NT2/D1 (cell line): ENCODE results near the gene ROBO1.

Experiments used
- DNase-seq: peaks from one replicate; pipeline ENCODE4 v3.0.0-alpha.2; 2011; ENCODE audit warnings: low read depth, low spot score
- H3K27me3 ChIP-seq: 2 replicates; pipeline ENCODE4 v1.6.0; 2011; ENCODE audit warnings: mild to moderate bottlenecking; ENCODE audit not compliant: insufficient read length, insufficient read depth
- H3K36me3 ChIP-seq: 2 replicates; pipeline ENCODE4 v1.6.1; 2011; ENCODE audit warnings: mild to moderate bottlenecking, low read length, mixed read lengths; ENCODE audit not compliant: insufficient read depth, insufficient read length
- H3K4me1 ChIP-seq: 2 replicates; pipeline ENCODE4 v1.5.1; 2011; ENCODE audit not compliant: insufficient read depth, insufficient read length
- H3K4me3 ChIP-seq: 2 replicates; pipeline ENCODE4 v1.5.1; 2011; ENCODE audit warnings: low read depth; ENCODE audit not compliant: insufficient read length
- H3K9ac ChIP-seq: 2 replicates; pipeline ENCODE4 v1.6.0; 2011; ENCODE audit warnings: low read depth; ENCODE audit not compliant: insufficient read length
- H3K9me3 ChIP-seq: 2 replicates; pipeline ENCODE4 v1.5.1; 2011; ENCODE audit warnings: mild to moderate bottlenecking, low read length; ENCODE audit not compliant: insufficient read depth
- SUZ12 ChIP-seq: IDR thresholded peaks from 2 replicates; pipeline ENCODE4 v1.6.1; 2011; ENCODE audit not compliant: insufficient read length, insufficient read depth; ENCODE audit errors: extremely low read depth
- YY1 ChIP-seq: IDR thresholded peaks from 2 replicates; pipeline ENCODE4 v1.6.1; 2011; ENCODE audit not compliant: insufficient read length, insufficient read depth
- ZNF274 ChIP-seq: IDR thresholded peaks from 2 replicates; pipeline ENCODE4 v1.6.1; 2011; ENCODE audit warnings: mild to moderate bottlenecking, low read depth, low read length

ROBO1 gene

DNA sequence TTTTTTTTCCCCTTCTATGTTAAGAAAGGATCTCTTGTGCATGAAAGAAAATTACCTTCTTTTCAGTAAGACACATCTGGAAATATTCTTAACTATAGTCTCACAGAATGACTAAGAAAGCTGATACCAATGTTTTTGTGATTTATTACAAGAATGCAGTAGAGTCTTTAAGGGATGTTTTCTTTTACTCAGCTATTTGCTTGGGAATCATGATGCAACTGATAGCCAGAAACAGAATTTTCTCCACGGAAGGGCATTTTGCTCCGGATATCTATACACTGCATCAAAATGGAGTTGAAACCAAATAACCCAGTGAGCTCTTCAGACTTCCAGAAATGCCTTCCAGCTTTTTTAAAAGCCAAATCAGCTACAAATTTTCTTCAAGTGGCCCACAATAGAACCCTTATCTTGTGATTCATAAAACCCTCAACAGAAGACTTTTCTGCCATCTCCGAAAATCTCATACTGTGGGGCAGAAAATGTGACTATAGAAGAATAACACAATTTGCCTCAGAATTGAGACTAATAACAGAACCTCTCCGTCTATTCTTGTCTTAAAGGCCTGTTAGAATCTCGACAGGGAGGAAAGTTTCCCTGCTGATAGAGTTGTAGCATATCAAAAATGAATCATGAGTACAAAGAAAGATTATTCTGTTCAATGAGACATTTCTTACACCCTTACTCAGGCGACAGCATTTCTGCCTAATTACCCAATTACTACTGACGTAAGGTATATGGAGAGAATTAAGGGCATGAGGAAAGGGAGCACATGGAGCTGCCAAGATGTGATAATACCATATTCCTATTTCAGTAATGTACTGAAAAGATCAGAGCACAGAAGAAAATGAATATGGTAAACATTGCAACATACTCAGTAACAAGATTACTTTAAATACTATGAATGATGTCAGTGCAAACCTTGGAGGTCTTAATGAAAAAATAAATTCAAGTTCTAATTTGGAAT, 900.1 kb downstream of the ROBO1 start:
- Histone ChIP-seq H3K27me3 (no peaks in the 10 kb centered on the region), H3K9ac (no peak overlapping the region), H3K4me1 (no peaks in the 10 kb centered on the region), H3K4me3 (no peak overlapping the region), H3K36me3 (no peaks in the 10 kb centered on the region), H3K9me3 (no peaks in the 10 kb centered on the region)
- DNase-seq, result no peak
- TF ChIP-seq SUZ12, result no peak
- TF ChIP-seq ZNF274, result no peak
- TF ChIP-seq YY1, result no peak

- TF ChIP-seq SUZ12, result no peak
- TF ChIP-seq ZNF274, result no peak
- Histone ChIP-seq H3K36me3 (no peaks in the 10 kb centered on the region), H3K9ac (no peak overlapping the region), H3K9me3 (no peaks in the 10 kb centered on the region), H3K4me3 (no peak overlapping the region), H3K27me3 (no peaks in the 10 kb centered on the region), H3K4me1 (no peaks in the 10 kb centered on the region)
- no peak for DNase-seq
These were observed 904.2 kb downstream of the ROBO1 start for GRCh38 chr3:78863306-78864203.

DNA sequence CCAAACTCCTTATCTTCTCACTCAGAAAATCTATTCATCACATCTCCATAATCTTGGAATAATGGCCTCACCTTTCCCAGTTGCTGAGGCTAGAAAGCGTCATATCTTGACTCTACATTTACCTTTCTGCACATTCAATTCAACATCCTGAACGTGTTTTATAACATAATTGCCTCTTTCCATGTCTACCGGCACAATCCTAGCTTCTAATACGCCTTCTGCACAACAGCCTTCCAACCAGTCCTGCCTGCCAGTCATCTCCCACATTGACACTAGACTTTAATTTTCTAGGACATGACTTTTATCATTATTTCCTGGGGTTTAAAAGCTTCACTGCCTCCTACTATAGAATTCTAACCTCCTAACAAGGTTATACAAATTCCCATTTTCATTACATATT, 906.6 kb downstream of the ROBO1 start:
- H3K27me3 ChIP-seq, result no peaks in the 10 kb centered on the region
- DNase-seq, result no peak
- TF ChIP-seq SUZ12 (no peak), ZNF274 (no peak)
- H3K36me3 ChIP-seq, result no peaks in the 10 kb centered on the region
- H3K9ac ChIP-seq, result no peak overlapping the region
- H3K9me3 ChIP-seq, result no peaks in the 10 kb centered on the region
- H3K4me1 ChIP-seq, result no peaks in the 10 kb centered on the region
- no peak overlapping the region for H3K4me3 ChIP-seq

GRCh38 chr3:78860567-78860966, 907.2 kb downstream of the ROBO1 start:
- Histone ChIP-seq H3K9ac (no peak overlapping the region), H3K27me3 (no peaks in the 10 kb centered on the region), H3K36me3 (no peaks in the 10 kb centered on the region), H3K4me1 (no peaks in the 10 kb centered on the region), H3K4me3 (no peak overlapping the region), H3K9me3 (no peaks in the 10 kb centered on the region)
- no peak for TF ChIP-seq ZNF274
- no peak for TF ChIP-seq SUZ12
- TF ChIP-seq YY1, result no peak
- no peak for DNase-seq

GRCh38 chr3:78858910-78859309, 908.9 kb downstream of the ROBO1 start:
- Histone ChIP-seq H3K9ac (no peak overlapping the region), H3K4me1 (no peaks in the 10 kb centered on the region), H3K27me3 (no peaks in the 10 kb centered on the region), H3K36me3 (no peaks in the 10 kb centered on the region), H3K9me3 (no peaks in the 10 kb centered on the region), H3K4me3 (no peak overlapping the region)
- TF ChIP-seq SUZ12 (no peak), ZNF274 (no peak), YY1 (no peak)
- DNase-seq, result no peak

DNA sequence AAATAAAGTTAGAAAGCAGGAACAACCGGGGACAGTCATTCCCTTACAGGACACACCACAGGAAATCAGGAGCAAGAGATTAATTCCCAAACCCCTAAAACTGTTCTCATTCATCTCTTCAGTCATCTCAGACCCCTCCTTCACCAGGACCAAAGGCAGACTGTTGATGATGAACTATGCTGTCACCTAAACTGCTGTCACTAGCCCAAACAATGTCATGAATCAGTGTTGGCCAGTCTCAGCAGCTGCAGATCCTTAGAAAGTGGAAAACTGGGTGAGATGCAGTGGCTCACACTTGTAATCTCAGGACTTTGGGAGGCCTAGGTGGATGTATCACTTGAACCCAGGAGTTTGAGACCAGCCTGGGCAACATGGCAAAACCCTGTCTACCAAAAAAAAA, 909.6 kb downstream of the ROBO1 start:
- Histone ChIP-seq H3K27me3 (no peaks in the 10 kb centered on the region), H3K4me3 (no peak overlapping the region), H3K9me3 (no peaks in the 10 kb centered on the region), H3K36me3 (no peaks in the 10 kb centered on the region), H3K9ac (no peak overlapping the region), H3K4me1 (no peaks in the 10 kb centered on the region)
- DNase-seq, result no peak
- TF ChIP-seq SUZ12 (no peak), YY1 (no peak)
